Activated naive CD4-positive, alpha-beta T cell (primary cell): ENCODE data around the gene MBOAT7.

Source experiments
- DNase-seq, 4 experiments: peaks; one replicate each; lab custom pipeline; 2025; lab: John Stamatoyannopoulos, UW

Gene MBOAT7

GRCh38 chr19:54141356-54141755 is 48.0 kb downstream of the MBOAT7 start:
- no peak for DNase-seq

- no peak for DNase-seq
These were observed 50.7 kb downstream of the MBOAT7 start for GRCh38 chr19:54138489-54139256.

- DNase-seq: peak in 1 of 4 experiments; percentile 37
These were observed 51.5 kb downstream of the MBOAT7 start, which contains the start of gene CNOT3 for GRCh38 chr19:54137699-54138488. TSS of gene CNOT3 (plus strand) at chr19:54137762. CDS start at chr19:54142979, 5,217 bp downstream.

GRCh38 chr19:54136864-54137698 is 52.3 kb downstream of the MBOAT7 start:
- peak; percentile 95 to 97 (median 96) for DNase-seq

GRCh38 chr19:54136086-54136863 is 53.1 kb downstream of the MBOAT7 start:
- DNase-seq: no peak

GRCh38 chr19:54133957-54134590 is 55.3 kb downstream of the MBOAT7 start:
- DNase-seq: no peak

- DNase-seq: no peak
These were observed 55.9 kb downstream of the MBOAT7 start for GRCh38 chr19:54133312-54133956.

GRCh38 chr19:54129617-54129996 is 59.8 kb downstream of the MBOAT7 start:
- DNase-seq: no peak

GRCh38 chr19:54128796-54129616 is 60.4 kb downstream of the MBOAT7 start:
- no peak for DNase-seq

GRCh38 chr19:54128441-54128725 is 61.0 kb downstream of the MBOAT7 start:
- no peak for DNase-seq

GRCh38 chr19:54127688-54128440 is 61.5 kb downstream of the MBOAT7 start:
- no peak for DNase-seq

GRCh38 chr19:54125713-54126112 is 63.7 kb downstream of the MBOAT7 start:
- DNase-seq: no peak

- DNase-seq: no peak
These were observed 65.0 kb downstream of the MBOAT7 start for GRCh38 chr19:54124393-54124792.

- DNase-seq: no peak
These were observed 65.7 kb downstream of the MBOAT7 start for GRCh38 chr19:54123682-54124081.
